Inflammatory macrophage treated with lipopolysaccharide for 1 hour (primary cell): ENCODE measurements around the gene SAPCD1.
"Not testable (repeated sequence)": the region's sequence is repeated elsewhere in the genome, so short reads cannot be mapped to it uniquely, and the experiment has no call there.

Experiments
- DNase-seq, 2 donors: peaks; one replicate each; pipeline ENCODE4 v3.0.0-alpha.2; 2020 to 2022

SAPCD1 gene

GRCh38 chr6:31779908-31780307 lies 17.5 kb downstream of the SAPCD1 start:
- DNase-seq, result no peak

GRCh38 chr6:31780507-31781243 lies 18.2 kb downstream of the SAPCD1 start:
- no peak for DNase-seq

- no peak for DNase-seq
Measured at GRCh38 chr6:31781244-31782125, 19.0 kb downstream of the SAPCD1 start.

GRCh38 chr6:31782126-31782855 lies 19.8 kb downstream of the SAPCD1 start:
- DNase-seq, result no peak

- no peak for DNase-seq
Measured at GRCh38 chr6:31784098-31784925, 21.9 kb downstream of the SAPCD1 start.

- DNase-seq, result no peak
Measured at GRCh38 chr6:31785475-31785874, 23.0 kb downstream of the SAPCD1 start.

GRCh38 chr6:31791324-31792089 lies 29.1 kb downstream of the SAPCD1 start:
- DNase-seq, result peak in 1 of 2 donors; percentile 54

GRCh38 chr6:31792090-31792374 lies 29.6 kb downstream of the SAPCD1 start:
- no peak for DNase-seq

GRCh38 chr6:31792761-31793171 lies 30.3 kb downstream of the SAPCD1 start:
- DNase-seq, result no peak

GRCh38 chr6:31793927-31794245 lies 31.4 kb downstream of the SAPCD1 start:
- not testable (repeated sequence) for DNase-seq

GRCh38 chr6:31794294-31794865 lies 31.9 kb downstream of the SAPCD1 start:
- peak in 1 of 2 donors; percentile 12 for DNase-seq

- DNase-seq, result peak; percentile 59 to 62
Measured at GRCh38 chr6:31794866-31795615, 32.6 kb downstream of the SAPCD1 start.

GRCh38 chr6:31795616-31796298 lies 33.3 kb downstream of the SAPCD1 start, which contains the start of gene VARS1:
TSS of gene VARS1 (minus strand) at chr6:31795752. CDS start at chr6:31795217, 535 bp downstream.
- peak; percentile 96 for DNase-seq

- DNase-seq, result no peak
Measured at GRCh38 chr6:31796993-31797385, 34.5 kb downstream of the SAPCD1 start.

- no peak for DNase-seq
Measured at GRCh38 chr6:31797588-31797987, 35.1 kb downstream of the SAPCD1 start.

GRCh38 chr6:31799781-31800180 lies 37.3 kb downstream of the SAPCD1 start:
- DNase-seq, result no peak

- DNase-seq, result not testable (repeated sequence)
Measured at GRCh38 chr6:31801031-31801927, 38.8 kb downstream of the SAPCD1 start.

GRCh38 chr6:31805939-31806469 lies 43.5 kb downstream of the SAPCD1 start:
- no peak for DNase-seq
